ENCODE results near the gene CCDC50.

Gene CCDC50

DNA sequence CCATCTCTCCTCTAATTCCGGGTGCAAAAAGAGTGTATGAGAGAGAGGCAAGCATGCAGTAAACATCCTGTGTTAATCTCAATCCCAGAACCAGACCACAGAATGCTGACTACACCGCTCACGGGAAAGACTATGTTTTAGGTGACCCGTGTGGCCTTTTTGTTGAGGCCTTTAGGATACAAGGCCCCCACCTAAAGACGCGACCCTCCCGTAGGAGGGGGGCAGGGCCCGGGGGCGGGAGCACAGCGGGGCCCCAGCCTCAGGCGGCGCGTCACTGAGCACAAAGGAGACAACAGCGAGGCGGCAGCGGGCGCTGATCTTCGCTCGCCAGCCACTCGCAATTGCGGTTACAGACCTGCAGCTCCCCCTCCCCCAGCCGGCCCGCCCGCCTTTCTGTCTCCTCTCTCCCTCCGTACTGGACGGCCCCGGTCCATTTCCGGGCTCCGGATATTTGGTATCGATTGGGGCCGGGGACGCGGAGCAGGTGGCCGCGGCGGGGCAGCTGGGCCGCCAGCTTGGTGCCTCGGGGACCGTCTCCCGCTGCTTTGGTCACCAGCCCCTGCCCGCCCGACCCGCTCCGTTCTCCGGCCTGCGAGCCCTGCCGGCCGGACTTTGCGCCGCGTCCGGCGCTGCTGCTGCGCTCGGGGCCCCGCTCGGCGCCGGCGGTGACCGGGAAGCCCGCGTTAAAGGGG lies at the start of gene CCDC50:
TSS of gene CCDC50 (plus strand) at position 433 of the 692 bp plus-strand sequence. CDS start 281 bp downstream, outside the sequence.
- peak; percentile 67 for DNase-seq

- no peak for DNase-seq
These were observed 49.1 kb upstream of the CCDC50 start for GRCh38 chr3:191280111-191280510.

DNA sequence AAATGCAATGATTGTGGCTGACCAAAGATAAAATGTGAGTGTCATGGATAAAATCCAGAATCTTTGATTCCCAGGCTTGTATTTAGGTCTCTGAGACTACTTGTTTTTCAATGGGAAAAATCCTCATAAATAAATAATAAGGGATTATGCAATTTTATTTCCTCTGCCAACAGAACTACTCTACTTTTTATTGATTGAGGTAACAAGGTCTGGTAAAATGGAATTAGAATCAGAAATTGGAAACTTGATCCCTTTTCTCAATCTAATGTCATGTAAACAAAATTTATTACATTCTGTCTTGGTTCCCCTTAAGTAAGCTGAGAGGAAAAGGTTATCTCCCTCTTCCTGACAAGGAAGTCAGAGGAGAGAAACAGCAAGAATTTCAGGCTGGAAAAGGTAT lies 48.3 kb upstream of the CCDC50 start:
- DNase-seq = no peak

DNA sequence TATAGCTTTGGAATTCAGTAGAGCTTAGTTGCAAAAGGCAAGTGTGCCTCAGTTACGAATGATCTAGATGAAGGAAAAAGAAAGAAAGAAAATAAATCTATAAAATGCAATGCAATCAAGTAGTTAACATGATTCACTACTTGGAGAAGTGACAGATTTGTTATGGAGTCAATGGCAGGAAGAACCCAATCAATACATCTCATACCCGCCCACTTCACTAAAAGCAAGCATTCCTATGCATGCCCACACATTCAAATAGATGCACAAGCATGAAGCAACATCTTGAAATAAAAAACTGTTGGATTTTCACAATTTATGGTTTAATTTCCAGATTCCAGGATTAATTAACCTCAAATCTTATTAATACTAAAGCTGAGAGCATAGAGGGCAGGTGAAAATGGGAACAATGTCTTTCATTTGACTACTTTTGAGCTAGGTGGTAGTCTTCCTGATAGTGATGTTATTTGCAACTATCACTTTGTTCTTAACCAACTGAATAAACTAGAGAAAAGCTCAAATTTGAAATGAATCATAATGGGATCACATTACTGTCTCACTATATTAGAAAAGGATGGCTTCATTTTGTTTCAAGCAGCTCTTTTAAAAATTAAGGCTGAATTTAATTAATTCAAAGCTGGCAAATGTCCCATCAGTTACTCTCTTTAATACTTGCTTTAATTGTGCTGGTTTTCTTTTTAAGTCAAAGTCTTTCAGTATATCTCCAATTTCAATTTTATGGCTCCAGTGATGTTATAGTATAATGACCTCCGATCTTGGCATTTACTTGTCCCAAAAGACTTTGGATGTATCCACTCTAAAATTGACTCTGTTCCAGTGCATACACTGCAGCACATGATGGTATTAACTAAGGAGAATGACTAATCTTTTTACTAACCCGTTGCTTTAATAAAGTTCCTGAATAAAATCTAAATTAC lies 46.7 kb upstream of the CCDC50 start:
- DNase-seq = no peak

DNA sequence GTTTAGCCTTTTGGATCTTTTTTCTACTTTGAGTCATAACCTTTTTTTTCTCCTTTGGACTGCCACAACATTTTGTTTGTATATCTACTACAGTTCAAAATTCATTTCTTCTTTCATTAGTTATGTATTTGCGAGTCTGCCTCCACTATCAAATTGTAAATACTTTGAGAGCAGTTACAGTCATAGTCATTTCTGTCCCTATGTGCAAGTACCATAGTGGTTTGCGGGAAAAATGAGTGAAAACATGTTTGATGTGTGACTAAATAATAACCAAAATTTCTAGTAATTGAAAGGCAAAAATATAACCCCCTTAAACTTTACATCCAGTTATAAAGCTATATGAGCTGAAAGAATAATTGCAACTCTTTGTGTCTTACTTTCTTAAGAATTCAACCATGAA lies 45.8 kb upstream of the CCDC50 start:
- DNase-seq = no peak

GRCh38 chr3:191290311-191291025 lies 38.7 kb upstream of the CCDC50 start:
- DNase-seq = peak; percentile 6

GRCh38 chr3:191292243-191293015 lies 36.8 kb upstream of the CCDC50 start:
- no peak for DNase-seq

DNA sequence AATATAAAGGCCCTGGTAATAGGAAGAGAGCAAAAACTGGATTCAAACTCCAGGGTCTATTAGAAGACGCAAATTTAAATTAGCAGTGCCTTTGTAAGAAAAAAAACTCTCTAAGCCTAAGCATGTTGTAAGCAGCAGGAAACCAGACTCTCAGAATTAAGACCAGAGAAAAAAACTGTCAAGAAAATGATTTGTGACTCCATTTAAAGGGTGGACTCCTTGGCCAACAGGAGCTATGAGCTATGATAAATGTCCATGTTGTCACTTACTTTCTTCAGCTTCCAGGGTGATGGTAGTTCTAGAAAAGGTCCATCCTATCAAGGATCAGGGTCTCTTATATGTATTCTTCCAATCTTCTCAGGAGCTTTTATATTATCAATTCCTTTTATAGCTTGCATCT lies 34.9 kb upstream of the CCDC50 start:
- DNase-seq = no peak

DNA sequence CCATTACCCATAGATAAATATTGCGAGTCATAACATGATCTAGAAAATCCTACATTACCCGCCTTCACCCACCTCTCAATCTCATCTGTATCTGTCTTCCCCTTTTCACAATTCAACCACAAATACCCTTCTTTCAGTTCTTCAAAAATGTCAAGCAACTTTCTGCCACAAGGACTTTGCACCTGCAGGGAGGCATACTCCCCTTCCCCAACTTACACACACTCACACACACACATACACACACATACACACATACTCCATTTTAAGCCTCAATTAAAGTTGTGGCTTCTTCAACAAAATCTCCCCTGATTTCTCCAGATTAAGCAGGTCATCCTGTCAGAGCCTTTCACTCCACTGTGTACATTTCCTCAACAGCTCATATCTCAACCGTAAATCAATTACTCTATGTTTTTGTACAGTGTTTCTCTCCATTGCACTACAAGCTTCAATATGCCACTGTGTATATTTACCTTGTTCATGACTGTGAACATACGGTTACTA lies 33.1 kb upstream of the CCDC50 start:
- DNase-seq = no peak

- no peak for DNase-seq
These were observed 30.3 kb upstream of the CCDC50 start for GRCh38 chr3:191298846-191299245.

- DNase-seq = no peak
These were observed 28.8 kb upstream of the CCDC50 start for GRCh38 chr3:191300422-191300821.

DNA sequence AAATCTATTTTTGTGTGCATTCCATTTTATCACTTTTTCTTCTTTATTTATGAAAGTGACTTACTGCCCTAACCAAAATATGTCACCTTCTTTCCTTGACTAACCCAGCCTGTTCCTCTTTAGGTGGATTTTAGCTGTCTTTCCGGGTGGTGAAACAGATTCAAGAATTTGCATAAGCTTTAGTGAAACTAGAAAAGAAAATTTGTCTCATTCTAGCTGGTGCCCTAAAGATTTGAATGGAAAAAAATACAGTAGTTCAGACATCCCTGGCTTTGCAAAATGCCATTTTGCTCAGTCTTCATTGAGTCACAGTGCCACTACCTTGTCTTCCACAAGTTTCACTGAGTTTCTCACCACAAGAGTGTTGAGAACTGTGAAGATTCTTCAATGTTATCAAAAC lies 28.2 kb upstream of the CCDC50 start:
- DNase-seq = no peak

DNA sequence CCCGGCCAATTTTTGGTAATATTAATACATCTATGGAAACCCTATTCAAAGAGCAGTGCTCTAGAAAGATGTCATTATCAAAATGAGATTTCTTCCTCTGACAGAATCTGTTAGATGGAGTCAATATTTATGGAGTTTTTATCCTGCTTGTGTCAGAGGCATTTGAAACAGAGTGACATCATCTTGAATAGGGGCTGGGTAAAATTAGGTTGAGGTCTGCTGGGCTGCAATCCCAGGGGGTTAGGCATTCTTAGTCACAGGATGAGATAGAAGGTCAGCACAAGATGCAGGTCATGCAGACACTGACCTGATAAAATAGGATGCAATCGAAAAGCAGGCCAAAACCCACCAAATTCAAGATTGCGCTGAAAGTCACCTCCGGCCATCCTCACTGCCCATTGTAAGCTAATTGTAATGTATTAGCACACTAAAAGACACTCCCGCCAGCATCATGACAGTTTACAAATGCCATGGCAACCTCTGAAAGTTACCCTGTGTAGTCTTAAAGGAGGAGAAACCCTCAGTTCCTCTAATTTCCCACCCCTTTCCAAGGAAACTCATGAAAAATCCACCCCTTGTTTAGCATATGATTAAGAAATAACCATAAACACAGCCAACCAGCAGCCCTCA lies 27.3 kb upstream of the CCDC50 start:
- DNase-seq = no peak

DNA sequence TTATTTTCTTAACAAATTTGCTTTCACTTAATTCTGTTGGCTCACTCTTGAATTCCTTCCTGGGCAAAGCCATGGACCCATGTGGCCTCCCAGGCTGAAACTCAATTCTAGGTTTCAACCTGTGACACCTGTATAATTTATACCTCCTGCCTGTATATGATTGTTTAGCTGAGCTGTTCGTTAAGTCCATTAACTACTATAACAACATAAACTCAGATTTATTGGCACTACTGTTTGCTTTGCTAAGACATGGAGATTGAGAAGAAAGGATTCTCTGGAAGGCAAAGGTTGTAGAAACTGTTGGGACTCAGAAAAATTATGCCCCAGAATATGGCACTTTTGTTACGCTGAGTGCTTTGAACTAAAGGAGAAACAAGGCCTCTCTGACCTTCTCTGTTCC lies 26.7 kb upstream of the CCDC50 start:
- no peak for DNase-seq

GRCh38 chr3:191303596-191303995 lies 25.6 kb upstream of the CCDC50 start:
- no peak for DNase-seq

DNA sequence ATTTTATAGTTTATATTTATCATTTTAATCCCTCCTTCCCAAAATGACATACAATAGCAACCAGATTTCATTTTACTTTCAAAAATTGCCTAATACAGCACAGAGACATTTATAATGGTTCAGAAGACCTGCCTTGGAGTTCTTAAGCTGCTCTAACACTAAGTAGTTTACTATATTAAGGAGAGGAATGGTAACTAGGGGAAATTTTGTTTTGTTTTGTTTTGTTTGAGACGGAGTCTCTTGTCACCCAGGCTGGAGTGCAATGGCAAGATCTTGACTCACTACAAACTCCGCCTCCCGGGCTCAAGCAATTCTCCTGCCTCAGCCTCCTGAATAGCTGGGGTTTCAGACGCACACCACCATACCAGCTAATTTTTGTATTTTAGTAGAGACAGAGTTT lies 22.8 kb upstream of the CCDC50 start:
- no peak for DNase-seq

GRCh38 chr3:191307341-191307740 lies 21.9 kb upstream of the CCDC50 start:
- no peak for DNase-seq

- no peak for DNase-seq
These were observed 15.9 kb upstream of the CCDC50 start for GRCh38 chr3:191313296-191313695.

DNA sequence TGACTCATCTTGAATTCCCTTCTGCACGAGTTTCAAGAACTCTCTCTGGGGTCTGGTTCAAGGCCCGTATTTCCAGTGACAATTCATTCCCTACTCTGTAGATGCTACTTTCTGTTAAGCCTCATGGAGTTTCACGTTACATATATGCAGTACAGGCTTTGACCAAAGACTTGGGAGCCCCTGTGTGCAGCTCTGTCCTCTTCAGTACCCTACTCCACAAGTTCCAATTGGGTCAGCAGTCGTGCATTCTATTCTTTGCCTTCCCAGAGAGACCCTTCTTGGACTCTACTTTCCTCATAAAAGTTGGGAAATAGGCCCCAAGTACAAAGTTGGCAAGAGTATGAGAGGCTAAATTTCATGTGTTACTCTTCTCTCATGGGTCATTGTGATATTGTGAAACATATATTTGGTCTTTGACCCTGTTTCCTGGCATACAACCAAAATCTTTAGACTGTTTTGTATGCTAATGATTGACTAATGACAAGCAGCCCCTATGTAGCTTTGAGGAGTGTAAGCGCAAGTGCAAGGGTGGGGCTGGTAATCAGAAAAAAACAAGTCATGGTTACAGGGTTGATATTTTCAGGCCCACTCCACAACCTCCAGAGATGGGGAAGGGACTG lies 15.0 kb upstream of the CCDC50 start:
- DNase-seq = no peak

DNA sequence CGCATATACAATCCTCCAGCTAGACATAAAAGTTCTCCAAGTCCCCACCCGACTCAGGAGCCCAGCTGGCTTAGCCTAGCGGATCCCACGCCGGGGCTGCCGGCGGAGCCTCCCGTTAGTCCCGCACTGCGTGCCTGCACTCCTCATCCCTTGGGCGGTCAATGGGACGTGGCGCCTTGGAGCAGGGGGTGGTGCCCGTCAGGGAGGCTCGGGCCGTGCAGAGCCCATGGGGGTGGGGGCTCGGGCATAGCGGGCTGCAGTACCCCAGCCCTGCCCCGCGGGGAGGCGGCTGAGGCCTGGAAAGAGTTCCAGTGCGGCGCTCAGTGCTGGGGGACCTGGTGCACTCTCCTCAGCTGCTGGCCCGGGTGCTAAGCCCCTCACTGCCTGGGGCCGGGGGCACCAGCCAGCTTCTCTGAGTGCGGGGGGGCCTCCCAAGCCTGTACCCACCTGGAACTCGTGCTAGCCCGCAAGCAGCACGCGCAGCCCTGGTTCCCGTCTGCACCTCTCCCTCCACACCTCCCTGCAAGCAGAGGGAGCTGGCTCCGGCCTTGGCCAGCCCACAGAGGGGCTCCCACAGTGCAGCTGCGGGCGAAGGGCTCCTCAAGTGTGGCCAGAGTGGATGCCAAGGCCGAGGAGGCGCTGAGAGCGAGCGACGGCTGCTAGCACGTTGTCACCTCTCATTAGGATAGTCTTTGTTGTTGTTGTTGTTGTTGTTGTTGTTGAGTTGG lies 12.2 kb upstream of the CCDC50 start:
- DNase-seq = no peak

DNA sequence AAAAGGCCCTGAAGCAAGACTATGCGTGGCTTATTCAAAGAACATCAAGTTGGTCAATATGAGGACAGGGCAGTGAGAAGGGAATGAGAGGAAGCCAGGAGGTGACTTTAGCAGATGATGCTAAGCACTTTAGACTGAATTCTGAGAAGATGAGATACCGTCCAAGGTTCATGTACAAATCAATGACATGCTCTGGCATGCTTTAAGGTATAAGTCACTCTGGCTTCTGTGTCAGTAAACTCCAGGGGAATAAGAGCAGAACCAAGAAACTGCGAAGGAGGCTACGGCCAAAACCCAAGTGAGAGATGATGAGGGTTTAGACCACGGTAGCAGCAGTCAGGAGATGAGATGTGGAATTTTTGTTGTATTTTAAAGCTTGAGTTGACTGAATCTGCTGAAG lies 8.9 kb upstream of the CCDC50 start:
- DNase-seq = no peak

Data from HCEC 1CT (cell line).